ENCODE data around the gene TRAPPC2B. TPM values are rescaled to one million over a fixed set of nuclear protein-coding genes. Genes with fewer than 3 reads are reported as not detected.

The TRAPPC2B gene
- total RNA-seq (2022; extraction: Qiagen RNA extraction): 12.7 to 15.4 TPM (median 14.8 TPM) in 5 replicates

DNA sequence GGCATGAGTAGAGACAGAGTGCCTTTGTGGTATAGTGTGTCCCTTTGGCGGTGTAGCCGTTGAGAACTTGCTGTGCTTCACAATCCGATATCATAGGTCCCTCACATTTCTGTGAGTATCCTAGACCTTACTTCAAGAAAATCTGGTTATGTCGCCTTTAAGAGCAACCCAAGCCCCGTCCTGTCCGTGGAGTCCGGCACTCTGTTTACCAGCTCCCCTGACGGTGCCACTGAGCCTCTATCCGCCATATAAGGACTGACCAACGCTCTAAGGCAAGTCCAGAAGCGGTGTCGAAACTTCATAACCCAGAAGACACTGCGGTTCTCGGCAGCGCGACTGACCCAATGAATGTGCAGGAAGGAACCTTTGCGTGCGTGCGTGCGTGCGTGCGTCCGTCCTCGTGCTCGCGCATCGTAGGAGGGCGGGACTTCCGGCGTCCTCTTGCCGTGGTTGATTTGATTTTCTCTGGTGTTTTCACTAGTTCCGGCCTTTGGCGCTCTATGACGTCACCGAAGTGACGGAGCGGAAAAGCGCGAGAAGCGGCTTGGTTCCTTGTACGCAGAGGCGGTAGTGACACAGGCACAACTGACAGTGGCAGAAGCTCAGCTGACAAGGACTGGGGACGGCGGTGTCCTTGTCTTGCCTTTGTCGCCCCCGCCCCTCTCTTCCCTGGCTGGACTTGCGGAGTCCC lies at the start of gene TRAPPC2B, which contains the start of gene ZNF547:
Gene TRAPPC2B (plus strand): TSS at position 555 of the 691 bp plus-strand sequence. CDS start 1,283 bp downstream, outside the sequence.
Gene ZNF547 (plus strand): TSS at position 555 of the 691 bp plus-strand sequence. CDS start 5,005 bp downstream, outside the sequence.

DNA sequence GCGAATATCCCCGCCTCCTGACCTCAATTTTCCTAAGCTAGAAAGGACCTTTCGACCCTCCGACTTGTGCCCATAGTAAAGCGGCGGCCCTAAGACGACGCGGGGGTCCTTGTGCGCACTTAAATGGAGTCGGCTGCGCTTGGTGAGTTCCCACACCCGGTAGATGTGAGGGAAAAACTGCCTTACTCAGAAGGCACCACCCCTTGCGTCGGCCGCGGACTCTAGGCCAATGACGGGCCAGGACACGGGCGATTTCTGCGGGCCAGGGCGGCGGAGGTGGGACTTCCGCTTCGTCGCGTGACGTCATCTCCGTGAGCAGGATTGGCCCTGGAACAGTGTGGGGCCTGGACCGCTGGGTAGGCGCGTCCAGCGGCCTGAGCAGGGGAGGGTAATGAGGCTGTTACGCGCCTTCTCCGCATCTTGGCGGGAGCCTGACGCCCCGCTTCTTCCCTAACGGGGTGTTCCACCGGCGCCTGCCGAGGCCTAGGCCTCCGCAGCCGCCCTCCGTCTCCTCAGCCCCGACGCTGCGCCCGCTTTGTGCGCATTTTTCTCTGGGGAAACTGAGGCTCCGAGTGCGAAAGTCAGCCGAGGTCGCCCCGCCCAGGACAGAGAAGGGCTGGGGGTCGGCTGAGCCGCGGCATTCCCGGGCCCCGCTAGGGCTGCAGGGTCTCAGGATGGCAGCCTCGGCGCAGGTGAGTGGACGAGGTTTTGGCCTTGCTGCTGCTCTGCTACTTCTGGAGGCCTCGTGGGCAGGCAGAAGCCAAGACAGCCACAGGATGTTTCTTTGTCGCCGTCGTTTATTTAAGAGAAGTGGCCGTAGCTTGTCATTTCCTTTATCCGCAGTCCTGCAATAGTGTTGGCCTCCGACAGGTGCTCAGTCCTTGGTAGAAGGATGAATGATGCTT lies 42.9 kb upstream of the TRAPPC2B start, which contains the start of gene ZNF543:
Gene ZNF543 (plus strand): TSS at position 293 of the 905 bp plus-strand sequence. CDS start 382 bp downstream, at position 675.

DNA sequence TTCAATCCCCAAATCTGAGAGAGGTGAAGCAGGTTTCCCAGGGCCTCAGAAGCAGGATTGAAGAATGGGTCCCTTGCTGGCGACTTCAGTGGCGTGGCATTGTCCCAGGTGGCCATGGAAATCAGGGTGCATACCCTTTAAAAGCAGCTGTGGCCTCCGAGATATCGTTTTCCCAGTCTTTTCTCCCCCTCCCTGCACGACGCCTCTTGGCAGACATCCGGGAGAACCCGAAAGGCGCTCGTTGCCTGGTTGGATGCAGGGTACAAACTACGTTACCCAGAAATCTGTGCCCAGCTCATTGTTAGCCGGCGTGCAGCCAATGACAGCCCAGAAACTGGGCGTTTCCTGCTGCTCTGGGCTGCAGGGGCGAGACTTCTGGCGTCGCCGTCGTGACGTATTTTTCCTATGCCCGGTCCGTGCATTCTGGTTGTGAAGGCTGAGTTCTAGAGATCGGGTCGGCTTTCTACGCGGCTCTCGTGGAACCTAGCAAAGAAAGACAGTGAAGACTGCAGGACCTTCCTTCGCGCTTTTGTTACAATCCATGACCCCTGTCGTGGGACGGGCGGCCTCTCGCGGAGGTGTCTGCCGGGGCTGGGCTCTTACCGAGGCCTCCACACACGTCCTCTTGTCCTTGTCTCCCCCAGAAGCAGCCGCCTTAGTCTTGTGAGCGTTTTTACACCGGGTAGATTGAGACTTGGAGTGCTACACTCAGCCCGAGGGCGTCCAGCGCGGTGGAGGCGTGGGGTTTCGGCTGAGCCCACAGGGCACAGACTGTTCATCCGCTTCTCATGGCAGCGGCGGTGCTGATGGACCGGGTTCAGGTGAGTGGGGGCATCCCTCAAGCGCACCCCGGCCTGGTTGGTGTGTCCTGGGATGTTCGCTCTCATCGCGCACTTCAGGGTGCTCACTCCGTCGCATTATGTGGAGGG lies 12.2 kb upstream of the TRAPPC2B start, which contains the start of gene ZNF304:
Gene ZNF304 (plus strand): TSS at position 395 of the 929 bp plus-strand sequence. CDS start 394 bp downstream, at position 789.

DNA sequence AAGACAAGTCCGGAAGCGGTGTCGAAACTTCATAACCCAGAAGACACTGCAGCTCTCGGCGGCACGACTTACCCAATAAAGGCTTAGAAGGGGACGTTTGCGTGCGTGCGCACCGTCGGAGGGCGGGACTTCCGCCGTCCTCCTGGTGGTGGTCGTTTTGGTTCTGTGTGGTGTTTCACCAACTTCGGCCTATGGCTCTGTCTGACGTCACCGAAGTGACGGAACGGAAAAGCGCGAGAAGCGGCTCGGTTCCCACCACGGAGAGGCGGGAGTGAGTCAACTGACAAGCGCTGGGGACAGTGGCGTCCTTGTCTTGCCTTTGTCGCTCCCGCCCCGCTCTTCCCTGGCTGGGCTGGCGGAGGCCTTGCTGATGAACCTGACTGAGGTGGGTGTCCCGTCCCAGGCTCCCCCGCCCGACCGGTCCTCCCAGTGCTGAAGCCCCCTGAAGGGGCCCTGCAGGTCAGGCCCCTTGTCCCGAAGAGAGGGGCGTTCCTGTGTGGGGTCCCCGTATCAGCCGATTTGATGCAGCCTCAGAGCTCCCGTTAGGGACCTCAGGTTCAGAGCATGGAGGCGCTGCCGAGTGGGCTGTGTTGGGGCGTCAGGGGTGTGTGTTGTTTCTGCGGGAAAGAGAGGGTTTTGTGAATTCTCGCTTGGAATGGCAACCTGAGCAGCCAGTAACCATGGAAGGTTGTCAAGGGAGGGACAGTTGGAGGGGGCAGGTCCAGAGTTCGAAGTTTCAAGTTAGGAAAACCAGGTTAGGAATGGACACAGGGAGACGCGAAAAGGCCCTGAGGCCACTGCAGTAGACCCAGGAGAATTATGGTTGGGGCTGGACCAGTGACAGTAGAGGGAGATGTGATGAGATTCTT lies 26.6 kb downstream of the TRAPPC2B start, which contains the start of gene ZNF548:
Gene ZNF548 (plus strand): TSS at position 125 of the 869 bp plus-strand sequence. CDS start 246 bp downstream, at position 371.

DNA sequence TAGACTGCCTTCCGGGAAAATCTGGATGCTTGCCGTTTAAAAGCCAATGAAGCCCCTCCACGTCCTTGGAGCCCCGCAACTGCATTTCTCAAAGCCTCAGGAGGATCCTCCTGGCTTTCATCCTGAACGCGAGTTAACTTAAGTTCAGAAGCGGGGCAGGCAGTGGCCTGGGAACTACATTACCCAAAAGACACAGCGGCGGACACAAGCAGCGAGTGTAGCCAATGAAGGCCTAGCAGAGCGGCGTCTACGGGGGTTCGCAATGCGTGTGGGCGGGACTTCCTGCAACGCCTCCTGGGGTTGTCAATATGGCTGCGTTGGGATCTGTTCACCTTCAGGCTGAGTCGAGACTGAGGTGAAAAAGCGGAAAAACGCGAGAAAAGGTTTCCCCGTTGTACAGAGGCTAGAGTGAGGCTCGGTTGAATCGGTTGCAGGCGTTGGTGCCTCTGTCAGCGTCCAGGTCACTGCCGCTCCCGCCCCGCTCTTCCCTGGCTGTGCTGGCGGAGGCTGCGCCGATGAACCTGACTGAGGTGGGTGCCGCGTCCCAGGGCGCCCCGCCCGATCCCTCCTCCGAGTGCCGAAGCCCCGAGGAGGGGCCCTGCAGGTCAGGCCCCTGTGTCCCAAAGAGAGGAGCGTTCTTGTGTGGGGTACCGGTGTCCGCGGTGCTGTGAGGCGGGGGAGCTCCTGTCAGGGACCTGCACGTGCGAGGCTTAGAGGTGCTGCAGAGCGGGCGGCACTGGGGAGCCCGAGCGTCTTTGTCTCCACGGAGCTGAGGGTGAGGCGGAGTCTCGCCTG lies 47.7 kb downstream of the TRAPPC2B start, which contains the start of gene ZNF17:
Gene ZNF17 (plus strand): TSS at position 285 of the 795 bp plus-strand sequence. CDS start 2,455 bp downstream, outside the sequence.

Other genes with a start within 250 kb of the TRAPPC2B start
- gene USP29, start 243.6 kb upstream of the TRAPPC2B start, total RNA-seq (2022; extraction: Qiagen RNA extraction): not detected in 5 replicates
- not detected in 5 replicates for gene ZIM3, start 218.3 kb upstream of the TRAPPC2B start, total RNA-seq (2022; extraction: Qiagen RNA extraction)
- gene DUXA, start 196.1 kb upstream of the TRAPPC2B start, total RNA-seq (2022; extraction: Qiagen RNA extraction): 0.09 TPM in 1 of 5 replicates, not detected in the others
- 8.0 to 9.0 TPM (median 8.5 TPM) in 5 replicates for gene ZNF264, start 172.1 kb upstream of the TRAPPC2B start, total RNA-seq (2022; extraction: Qiagen RNA extraction)
- gene AURKC, start 132.5 kb upstream of the TRAPPC2B start, total RNA-seq (2022; extraction: Qiagen RNA extraction): 0.23 to 0.55 TPM (median 0.32 TPM) in 5 replicates
- 1.4 to 2.9 TPM (median 1.9 TPM) in 5 replicates for gene ZNF805, start 122.9 kb upstream of the TRAPPC2B start, total RNA-seq (2022; extraction: Qiagen RNA extraction)
- gene ZNF460, start 83.1 kb upstream of the TRAPPC2B start, total RNA-seq (2022; extraction: Qiagen RNA extraction): 0.84 to 1.2 TPM (median 0.95 TPM) in 5 replicates
- gene ZNF543, start 43.1 kb upstream of the TRAPPC2B start, total RNA-seq (2022; extraction: Qiagen RNA extraction): 1.3 to 2.0 TPM (median 1.4 TPM) in 5 replicates
- 1.8 to 2.5 TPM (median 2.0 TPM) in 5 replicates for gene ZNF304, start 12.3 kb upstream of the TRAPPC2B start, total RNA-seq (2022; extraction: Qiagen RNA extraction)
- 1.00 to 1.9 TPM (median 1.1 TPM) in 5 replicates for gene ZNF547, start within 50 bp of the TRAPPC2B start, total RNA-seq (2022; extraction: Qiagen RNA extraction)
- gene ZNF548, start 26.3 kb downstream of the TRAPPC2B start, total RNA-seq (2022; extraction: Qiagen RNA extraction): 2.9 to 4.1 TPM (median 3.7 TPM) in 5 replicates
- 4.3 to 7.3 TPM (median 5.2 TPM) in 5 replicates for gene ZNF17, start 47.6 kb downstream of the TRAPPC2B start, total RNA-seq (2022; extraction: Qiagen RNA extraction)
- gene ZNF749, start 71.8 kb downstream of the TRAPPC2B start, total RNA-seq (2022; extraction: Qiagen RNA extraction): 14.6 to 15.7 TPM (median 15.2 TPM) in 5 replicates
- gene VN1R1, start 93.6 kb downstream of the TRAPPC2B start, total RNA-seq (2022; extraction: Qiagen RNA extraction): 0.03 to 0.07 TPM (median 0.05 TPM) in 4 of 5 replicates, not detected in the other
- gene ZNF772, start 114.0 kb downstream of the TRAPPC2B start, total RNA-seq (2022; extraction: Qiagen RNA extraction): 0.85 to 1.8 TPM (median 1.6 TPM) in 5 replicates
- gene ZNF419, start 124.2 kb downstream of the TRAPPC2B start, total RNA-seq (2022; extraction: Qiagen RNA extraction): 5.6 to 7.5 TPM (median 6.5 TPM) in 5 replicates
- 4.4 to 6.5 TPM (median 5.2 TPM) in 5 replicates for gene ZNF773, start 136.4 kb downstream of the TRAPPC2B start, total RNA-seq (2022; extraction: Qiagen RNA extraction)
- 1.3 to 2.0 TPM (median 1.6 TPM) in 5 replicates for gene ZNF549, start 163.8 kb downstream of the TRAPPC2B start, total RNA-seq (2022; extraction: Qiagen RNA extraction)
- 2.8 to 3.9 TPM (median 3.4 TPM) in 5 replicates for gene ZNF550, start 196.3 kb downstream of the TRAPPC2B start, total RNA-seq (2022; extraction: Qiagen RNA extraction)
- gene ZNF416, start 215.4 kb downstream of the TRAPPC2B start, total RNA-seq (2022; extraction: Qiagen RNA extraction): 3.9 to 4.7 TPM (median 4.4 TPM) in 5 replicates
- gene ZIK1, start 220.6 kb downstream of the TRAPPC2B start, total RNA-seq (2022; extraction: Qiagen RNA extraction): 0.07 TPM in 1 of 5 replicates, not detected in the others
- gene ZNF530, start 236.3 kb downstream of the TRAPPC2B start, total RNA-seq (2022; extraction: Qiagen RNA extraction): 4.8 to 6.2 TPM (median 5.4 TPM) in 5 replicates